ENCODE measurements around the gene SEPSECS. TPM values are rescaled to one million over a fixed set of nuclear protein-coding genes. Genes with fewer than 3 reads are reported as not detected.

Gene SEPSECS
- total RNA-seq, 1 donor from 2014 or later = 4.2 TPM

DNA sequence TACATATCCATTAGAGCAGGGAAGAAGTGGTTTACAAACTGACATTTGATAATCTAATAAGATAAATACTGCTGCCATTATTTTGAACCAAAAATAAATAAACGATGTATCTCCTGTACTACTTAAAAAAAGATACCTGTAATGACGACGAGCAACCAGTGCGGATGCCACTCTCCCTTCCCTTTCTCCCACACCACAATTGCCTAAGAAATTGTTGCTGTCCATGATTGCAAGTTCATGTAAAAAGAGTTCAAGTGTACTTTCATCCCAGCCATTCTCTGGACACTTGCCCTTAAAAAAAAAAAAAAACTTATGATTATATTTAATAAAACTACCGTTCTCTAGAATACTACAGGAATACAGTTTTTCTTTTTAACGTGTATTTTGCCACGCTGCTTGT is 1.4 kb downstream of the SEPSECS start:
- no peak for DNase-seq (ENCODE audit: extremely low spot score in 2 of 2)
- no peak overlapping the region for H3K27ac ChIP-seq
- TF ChIP-seq, protein P1, sequence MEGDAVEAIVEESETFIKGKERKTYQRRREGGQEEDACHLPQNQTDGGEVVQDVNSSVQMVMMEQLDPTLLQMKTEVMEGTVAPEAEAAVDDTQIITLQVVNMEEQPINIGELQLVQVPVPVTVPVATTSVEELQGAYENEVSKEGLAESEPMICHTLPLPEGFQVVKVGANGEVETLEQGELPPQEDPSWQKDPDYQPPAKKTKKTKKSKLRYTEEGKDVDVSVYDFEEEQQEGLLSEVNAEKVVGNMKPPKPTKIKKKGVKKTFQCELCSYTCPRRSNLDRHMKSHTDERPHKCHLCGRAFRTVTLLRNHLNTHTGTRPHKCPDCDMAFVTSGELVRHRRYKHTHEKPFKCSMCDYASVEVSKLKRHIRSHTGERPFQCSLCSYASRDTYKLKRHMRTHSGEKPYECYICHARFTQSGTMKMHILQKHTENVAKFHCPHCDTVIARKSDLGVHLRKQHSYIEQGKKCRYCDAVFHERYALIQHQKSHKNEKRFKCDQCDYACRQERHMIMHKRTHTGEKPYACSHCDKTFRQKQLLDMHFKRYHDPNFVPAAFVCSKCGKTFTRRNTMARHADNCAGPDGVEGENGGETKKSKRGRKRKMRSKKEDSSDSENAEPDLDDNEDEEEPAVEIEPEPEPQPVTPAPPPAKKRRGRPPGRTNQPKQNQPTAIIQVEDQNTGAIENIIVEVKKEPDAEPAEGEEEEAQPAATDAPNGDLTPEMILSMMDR (IDR thresholded peaks at IDR 0.05) = no peak
- TF ChIP-seq POLR2A (IDR thresholded peaks at IDR 0.05) (no peak), POLR2AphosphoS5 (IDR thresholded peaks at IDR 0.05; ENCODE audit: insufficient read depth in 1 of 2, low read depth in 1 of 2) (no peak)
- no peaks in the 10 kb centered on the region for H3K27me3 ChIP-seq
- no peak overlapping the region for H3K4me3 ChIP-seq
- intact Hi-C loops (cut with DNase I) = no loop called here
- no peaks in the 10 kb centered on the region for H3K9me3 ChIP-seq
- H3K4me1 ChIP-seq = peaks cover 23% of the 10 kb centered on the region
- peaks cover 0 to 5% of the 10 kb centered on the region in 2 donors for H3K36me3 ChIP-seq

DNA sequence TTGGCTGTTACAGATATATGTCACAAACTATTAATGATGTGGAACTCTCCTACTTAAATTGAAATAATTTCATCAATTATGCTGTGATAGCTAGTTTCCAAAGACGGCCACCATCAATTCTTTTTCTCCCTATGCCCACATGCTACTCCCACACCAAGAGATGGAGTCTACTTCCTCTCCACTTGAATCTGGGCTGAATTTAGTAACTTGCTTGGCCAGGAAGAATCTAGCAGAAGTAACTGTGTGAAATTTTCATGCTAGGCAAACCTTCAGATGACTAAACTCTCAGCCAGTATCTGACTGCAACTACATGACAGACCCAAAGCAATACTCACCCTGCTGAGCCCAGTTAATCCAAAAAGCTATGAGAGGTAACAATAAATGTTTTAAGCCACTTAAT is 3.2 kb downstream of the SEPSECS start:
- Histone ChIP-seq H3K4me1 (peaks cover 22% of the 10 kb centered on the region), H3K9me3 (no peaks in the 10 kb centered on the region), H3K27me3 (no peaks in the 10 kb centered on the region), H3K36me3 (peaks cover 0 to 5% of the 10 kb centered on the region in 2 donors), H3K4me3 (no peak overlapping the region), H3K27ac (no peak overlapping the region)
- TF ChIP-seq POLR2AphosphoS5 (IDR thresholded peaks at IDR 0.05; ENCODE audit: insufficient read depth in 1 of 2, low read depth in 1 of 2) = no peak
- TF ChIP-seq, protein P1 (IDR thresholded peaks at IDR 0.05) = no peak
- TF ChIP-seq POLR2A (IDR thresholded peaks at IDR 0.05) = no peak
- intact Hi-C loops (cut with DNase I) = no loop called here
- DNase-seq (ENCODE audit: extremely low spot score in 2 of 2) = no peak

DNA sequence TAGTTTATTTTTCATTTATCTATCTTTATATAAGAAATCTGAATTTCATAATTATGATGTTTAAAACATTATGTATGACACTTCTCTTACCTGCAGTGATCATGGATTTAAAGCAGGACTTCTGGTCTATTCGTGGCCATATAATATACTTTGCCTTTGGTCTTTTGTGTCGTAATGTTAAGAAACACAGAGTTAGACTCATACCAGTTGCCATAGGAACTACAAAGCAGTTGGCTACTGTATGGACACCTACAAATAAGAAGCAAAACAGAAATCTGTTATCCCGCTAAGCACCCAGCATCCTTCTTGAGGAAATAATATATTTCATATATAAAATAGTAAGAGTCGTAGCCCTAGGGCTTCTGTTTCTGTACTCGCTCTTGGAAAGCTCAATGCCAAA is 4.3 kb downstream of the SEPSECS start:
- no peaks in the 10 kb centered on the region for H3K9me3 ChIP-seq
- intact Hi-C loops (cut with DNase I) = no loop called here
- no peak overlapping the region for H3K27ac ChIP-seq
- H3K27me3 ChIP-seq = no peaks in the 10 kb centered on the region
- TF ChIP-seq POLR2A (IDR thresholded peaks at IDR 0.05) (no peak), POLR2AphosphoS5 (IDR thresholded peaks at IDR 0.05; ENCODE audit: insufficient read depth in 1 of 2, low read depth in 1 of 2) (no peak)
- TF ChIP-seq, protein P1 (IDR thresholded peaks at IDR 0.05) = no peak
- no peak for DNase-seq (ENCODE audit: extremely low spot score in 2 of 2)
- H3K4me3 ChIP-seq = no peak overlapping the region
- peaks cover 0 to 5% of the 10 kb centered on the region in 2 donors for H3K36me3 ChIP-seq
- peaks cover 11% of the 10 kb centered on the region for H3K4me1 ChIP-seq

DNA sequence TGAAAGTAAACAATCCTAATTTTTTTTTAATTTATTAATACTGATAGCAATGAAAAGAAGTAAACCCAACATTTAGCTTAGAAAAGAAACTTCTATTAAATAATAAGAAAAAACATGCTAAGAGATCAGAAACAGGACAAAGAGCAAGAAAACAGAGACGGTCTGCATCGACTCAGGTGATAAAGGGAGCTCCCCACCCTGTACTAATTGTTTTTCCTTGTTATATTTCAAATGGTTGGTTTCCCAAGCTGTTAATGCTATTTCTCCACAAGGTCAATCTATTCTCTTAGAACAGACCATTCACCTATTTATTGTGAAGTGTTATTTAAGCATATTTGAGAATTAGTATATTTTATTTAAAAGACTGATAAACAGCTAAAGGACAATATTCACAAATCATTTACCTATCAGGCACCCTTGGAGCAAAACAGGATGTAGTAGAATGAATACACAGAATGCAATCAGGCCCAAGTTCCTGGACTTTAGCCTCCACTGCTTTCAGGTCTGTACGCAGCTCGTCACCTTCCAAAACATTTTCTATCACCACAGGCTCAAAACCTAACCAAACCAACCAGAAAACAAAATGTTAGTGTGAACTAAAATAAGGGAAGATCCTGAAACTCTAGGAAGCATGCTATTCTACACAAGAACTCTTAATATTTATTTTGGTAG is 5.5 kb downstream of the SEPSECS start:
- H3K4me3 ChIP-seq = no peak overlapping the region
- TF ChIP-seq POLR2AphosphoS5 (IDR thresholded peaks at IDR 0.05; ENCODE audit: insufficient read depth in 1 of 2, low read depth in 1 of 2) = no peak
- no peaks in the 10 kb centered on the region for H3K9me3 ChIP-seq
- intact Hi-C loops (cut with DNase I) = no loop called here
- peaks cover 0 to 5% of the 10 kb centered on the region in 2 donors for H3K36me3 ChIP-seq
- DNase-seq (ENCODE audit: extremely low spot score in 2 of 2) = no peak
- peaks cover 10% of the 10 kb centered on the region for H3K4me1 ChIP-seq
- no peak overlapping the region for H3K27ac ChIP-seq
- no peaks in the 10 kb centered on the region for H3K27me3 ChIP-seq

DNA sequence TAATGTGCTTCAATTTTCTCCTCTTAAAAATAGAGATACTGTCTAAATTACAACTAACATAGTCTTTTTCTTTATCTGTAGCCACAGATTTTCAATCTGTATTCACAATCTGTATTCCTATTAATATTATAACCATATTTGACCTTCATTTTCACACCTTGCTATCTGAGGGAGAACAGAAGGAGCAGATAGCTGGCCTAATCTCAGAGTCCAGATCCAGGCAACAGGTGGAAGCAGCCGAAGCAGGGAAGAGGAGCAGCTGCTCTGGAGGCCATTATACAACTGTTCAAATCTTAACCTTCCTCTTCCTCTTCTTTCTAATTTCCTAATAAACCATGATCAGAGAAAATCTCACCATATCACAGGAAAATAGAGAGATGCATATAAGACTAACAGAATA is 14.2 kb downstream of the SEPSECS start:
- Histone ChIP-seq H3K4me1 (no peaks in the 10 kb centered on the region), H3K27ac (no peak overlapping the region), H3K27me3 (no peaks in the 10 kb centered on the region), H3K4me3 (no peak overlapping the region), H3K36me3 (peaks cover 0 to 5% of the 10 kb centered on the region in 2 donors), H3K9me3 (no peaks in the 10 kb centered on the region)
- TF ChIP-seq POLR2AphosphoS5 (IDR thresholded peaks at IDR 0.05; ENCODE audit: insufficient read depth in 1 of 2, low read depth in 1 of 2) = no peak
- no peak for TF ChIP-seq POLR2A (IDR thresholded peaks at IDR 0.05)
- TF ChIP-seq, protein P1 (IDR thresholded peaks at IDR 0.05) = no peak
- no peak for DNase-seq (ENCODE audit: extremely low spot score in 2 of 2)
- intact Hi-C loops (cut with DNase I) = no loop called here

All from vagina (tissue), 2 donors.